Astrocyte (in vitro differentiated cells and primary cell): ENCODE measurements around the gene KY. TPM values are rescaled to one million over a fixed set of nuclear protein-coding genes. Genes with fewer than 3 reads are reported as not detected.

Experiments used
- DNase-seq: peaks from one replicate; pipeline ENCODE4 v3.0.0-alpha.2; 2010; ENCODE audit warnings: low read depth
- FAIRE-seq: peaks from 2 replicates; lab custom pipeline; 2011; peaks lifted over from hg19 to GRCh38; lab: Jason Lieb, UNC
- H2AFZ ChIP-seq: 2 replicates; pipeline ENCODE4 v1.6.0; 2012; ENCODE audit warnings: low read depth, low read length, inconsistent platforms
- H3K27ac ChIP-seq: 2 replicates; pipeline ENCODE4 v1.5.1; 2011; ENCODE audit warnings: low read depth, low read length, inconsistent platforms
- H3K27me3 ChIP-seq: 2 replicates; pipeline ENCODE4 v1.6.0; 2011; ENCODE audit warnings: low read length, inconsistent platforms; ENCODE audit not compliant: insufficient read depth
- H3K36me3 ChIP-seq: 2 replicates; pipeline ENCODE4 v1.5.1; 2011; ENCODE audit warnings: low read length, inconsistent platforms; ENCODE audit not compliant: insufficient read depth
- H3K4me1 ChIP-seq: 2 replicates; pipeline ENCODE4 v1.5.1; 2011; ENCODE audit warnings: low read length, inconsistent platforms; ENCODE audit not compliant: insufficient read depth
- H3K4me2 ChIP-seq: 2 replicates; pipeline ENCODE4 v1.6.0; 2012; ENCODE audit warnings: low read length, inconsistent platforms
- H3K4me3 ChIP-seq: 2 replicates; pipeline ENCODE4 v1.5.1; 2011; ENCODE audit warnings: low read depth, mild to moderate bottlenecking, low read length, inconsistent platforms; ENCODE audit not compliant: insufficient read depth
- H3K79me2 ChIP-seq: 2 replicates; pipeline ENCODE4 v1.6.0; 2012; ENCODE audit warnings: mild to moderate bottlenecking, low read length, inconsistent platforms; ENCODE audit not compliant: insufficient read depth
- H3K9ac ChIP-seq: 2 replicates; pipeline ENCODE4 v1.6.0; 2012; ENCODE audit warnings: mild to moderate bottlenecking, low read length, inconsistent platforms
- H3K9me3 ChIP-seq: 2 replicates; pipeline ENCODE4 v1.5.1; 2012; ENCODE audit warnings: low read depth, mild to moderate bottlenecking, low read length, inconsistent platforms; ENCODE audit not compliant: insufficient read depth
- H4K20me1 ChIP-seq: 2 replicates; pipeline ENCODE4 v1.6.0; 2012; ENCODE audit warnings: low read length, inconsistent platforms; ENCODE audit not compliant: insufficient read depth
- H3K27ac Mint-ChIP-seq: one replicate; pipeline ENCODE4 v1.8.0; 2021; ENCODE audit warnings: mild to moderate bottlenecking, mixed read lengths; ENCODE audit not compliant: unreplicated experiment
- H3K27me3 Mint-ChIP-seq: one replicate; pipeline ENCODE4 v1.8.0; 2021; ENCODE audit warnings: low read depth, mixed read lengths; ENCODE audit not compliant: unreplicated experiment
- H3K36me3 Mint-ChIP-seq: one replicate; pipeline ENCODE4 v1.8.0; 2021; ENCODE audit warnings: low read depth, mixed read lengths; ENCODE audit not compliant: unreplicated experiment
- H3K4me1 Mint-ChIP-seq: one replicate; pipeline ENCODE4 v1.8.0; 2021; ENCODE audit warnings: low read depth, mixed read lengths; ENCODE audit not compliant: unreplicated experiment
- H3K4me3 Mint-ChIP-seq: one replicate; pipeline ENCODE4 v1.8.0; 2021; ENCODE audit warnings: mild to moderate bottlenecking, moderate library complexity, mixed read lengths; ENCODE audit not compliant: unreplicated experiment
- H3K9me3 Mint-ChIP-seq: one replicate; pipeline ENCODE4 v1.8.0; 2021; ENCODE audit warnings: mild to moderate bottlenecking, mixed read lengths; ENCODE audit not compliant: unreplicated experiment
- EZH2 ChIP-seq: IDR thresholded peaks from 2 replicates; pipeline ENCODE4 v1.6.1; 2012; ENCODE audit warnings: mild to moderate bottlenecking, low read length, inconsistent platforms; ENCODE audit not compliant: insufficient read depth
- total RNA-seq: library from RNA; stranded (reverse); gene quantifications from 2 replicates; pipeline ENCODE4 v1.2.1, GENCODE V29; 2021
- TF ChIP-seq, protein P1 (sequence below): IDR thresholded peaks from 2 replicates; pipeline ENCODE4 v1.5.1; 2011; ENCODE audit warnings: low read depth, mild to moderate bottlenecking, inconsistent platforms, low read length, moderate library complexity; ENCODE audit not compliant: insufficient read depth

Gene KY
- total RNA-seq, 1 donor from 2014 or later: 0.11 TPM

DNA sequence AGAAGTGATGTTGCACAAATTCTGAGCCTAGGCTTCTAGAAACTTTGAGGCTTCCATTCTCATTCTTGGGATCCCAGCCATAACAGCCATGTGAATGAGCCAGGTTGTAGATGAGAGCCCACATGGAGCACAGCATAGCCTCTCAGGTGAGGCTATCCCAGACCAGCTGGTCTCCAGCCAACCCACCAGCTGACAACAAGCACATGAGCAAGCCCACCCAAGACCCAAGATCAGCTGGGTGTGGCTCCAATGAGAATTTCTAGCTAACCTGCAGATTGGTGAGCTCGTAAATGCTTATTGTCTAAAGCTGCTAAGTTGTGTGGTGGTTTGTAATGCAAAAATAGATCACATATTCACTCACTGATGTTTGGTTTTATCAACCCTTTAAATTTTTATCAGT lies 14.4 kb downstream of the KY start:
- Mint-ChIP-seq H3K36me3 (no peaks in the 10 kb centered on the region), H3K4me1 (no peaks in the 10 kb centered on the region), H3K4me3 (no peak overlapping the region), H3K27ac (no peak overlapping the region), H3K27me3 (peaks cover 3% of the 10 kb centered on the region), H3K9me3 (no peaks in the 10 kb centered on the region)
- H3K9ac ChIP-seq: no peak overlapping the region
- no peak overlapping the region for H2AFZ ChIP-seq
- no peaks in the 10 kb centered on the region for H3K79me2 ChIP-seq
- no peak for DNase-seq
- H3K36me3 ChIP-seq: no peaks in the 10 kb centered on the region
- H3K4me1 ChIP-seq: no peaks in the 10 kb centered on the region
- H3K27ac ChIP-seq: no peak overlapping the region
- no peak overlapping the region for H3K4me3 ChIP-seq
- H3K27me3 ChIP-seq: no peaks in the 10 kb centered on the region
- no peaks in the 10 kb centered on the region for H3K9me3 ChIP-seq
- H3K4me2 ChIP-seq: no peak overlapping the region
- H4K20me1 ChIP-seq: no peaks in the 10 kb centered on the region
- FAIRE-seq: no peak
- TF ChIP-seq, protein P1, sequence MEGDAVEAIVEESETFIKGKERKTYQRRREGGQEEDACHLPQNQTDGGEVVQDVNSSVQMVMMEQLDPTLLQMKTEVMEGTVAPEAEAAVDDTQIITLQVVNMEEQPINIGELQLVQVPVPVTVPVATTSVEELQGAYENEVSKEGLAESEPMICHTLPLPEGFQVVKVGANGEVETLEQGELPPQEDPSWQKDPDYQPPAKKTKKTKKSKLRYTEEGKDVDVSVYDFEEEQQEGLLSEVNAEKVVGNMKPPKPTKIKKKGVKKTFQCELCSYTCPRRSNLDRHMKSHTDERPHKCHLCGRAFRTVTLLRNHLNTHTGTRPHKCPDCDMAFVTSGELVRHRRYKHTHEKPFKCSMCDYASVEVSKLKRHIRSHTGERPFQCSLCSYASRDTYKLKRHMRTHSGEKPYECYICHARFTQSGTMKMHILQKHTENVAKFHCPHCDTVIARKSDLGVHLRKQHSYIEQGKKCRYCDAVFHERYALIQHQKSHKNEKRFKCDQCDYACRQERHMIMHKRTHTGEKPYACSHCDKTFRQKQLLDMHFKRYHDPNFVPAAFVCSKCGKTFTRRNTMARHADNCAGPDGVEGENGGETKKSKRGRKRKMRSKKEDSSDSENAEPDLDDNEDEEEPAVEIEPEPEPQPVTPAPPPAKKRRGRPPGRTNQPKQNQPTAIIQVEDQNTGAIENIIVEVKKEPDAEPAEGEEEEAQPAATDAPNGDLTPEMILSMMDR: no peak
- TF ChIP-seq EZH2: no peak

DNA sequence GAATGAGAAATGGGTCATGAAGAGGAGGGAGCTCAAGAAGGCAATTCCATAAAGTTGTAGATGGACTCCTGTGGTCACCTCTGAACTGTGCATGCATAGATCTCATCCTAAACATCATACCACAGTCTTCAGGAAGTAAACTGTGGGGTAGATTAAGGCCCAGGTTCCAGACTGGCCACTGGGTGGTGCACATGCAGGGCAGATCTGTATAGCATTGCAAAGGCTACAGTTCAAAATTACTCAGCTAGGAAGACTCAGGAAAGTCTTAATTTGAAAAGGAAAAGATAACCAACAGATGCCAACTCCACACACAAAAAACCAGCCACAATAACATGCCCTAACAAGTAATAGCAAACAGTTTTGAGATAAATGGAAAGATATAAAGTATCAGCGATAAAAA lies 20.3 kb downstream of the KY start:
- TF ChIP-seq, protein P1: peak; percentile 50
- TF ChIP-seq EZH2: no peak
- Mint-ChIP-seq H3K27ac (no peak overlapping the region), H3K4me3 (no peak overlapping the region), H3K4me1 (peaks cover 4% of the 10 kb centered on the region), H3K27me3 (no peaks in the 10 kb centered on the region), H3K9me3 (no peaks in the 10 kb centered on the region), H3K36me3 (no peaks in the 10 kb centered on the region)
- H3K27ac ChIP-seq: no peak overlapping the region
- H3K4me2 ChIP-seq: no peak overlapping the region
- no peak for DNase-seq
- no peaks in the 10 kb centered on the region for H3K36me3 ChIP-seq
- no peak overlapping the region for H3K9ac ChIP-seq
- no peaks in the 10 kb centered on the region for H3K4me1 ChIP-seq
- H3K27me3 ChIP-seq: no peaks in the 10 kb centered on the region
- no peak for FAIRE-seq
- H3K4me3 ChIP-seq: no peak overlapping the region
- H2AFZ ChIP-seq: no peak overlapping the region
- H3K9me3 ChIP-seq: no peaks in the 10 kb centered on the region
- no peaks in the 10 kb centered on the region for H4K20me1 ChIP-seq
- no peaks in the 10 kb centered on the region for H3K79me2 ChIP-seq

DNA sequence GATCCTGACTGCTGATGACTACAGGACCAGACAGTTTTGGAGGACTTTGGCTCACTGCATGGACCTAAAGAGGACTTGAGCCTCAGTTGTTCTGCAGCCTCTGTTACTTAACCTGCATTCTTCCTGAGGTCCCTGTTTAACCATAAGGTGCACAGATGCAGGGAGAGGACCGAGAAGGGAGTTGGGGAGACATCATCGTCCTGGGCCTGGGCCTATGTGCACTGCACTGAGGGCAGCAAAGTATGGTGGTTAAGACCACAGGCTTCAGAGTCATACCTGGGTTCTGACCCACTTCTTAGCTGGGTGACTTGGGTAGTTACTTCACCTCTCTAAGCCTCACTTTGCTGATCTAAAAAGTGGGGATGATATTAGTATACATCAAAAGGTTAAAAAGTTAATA lies 21.9 kb downstream of the KY start:
- H3K4me1 Mint-ChIP-seq: peaks cover 4% of the 10 kb centered on the region
- no peak overlapping the region for H3K4me2 ChIP-seq
- H3K27me3 ChIP-seq: no peaks in the 10 kb centered on the region
- no peak overlapping the region for H3K27ac ChIP-seq
- no peaks in the 10 kb centered on the region for H3K36me3 ChIP-seq
- H3K4me3 Mint-ChIP-seq: no peak overlapping the region
- no peak overlapping the region for H3K9ac ChIP-seq
- H3K79me2 ChIP-seq: no peaks in the 10 kb centered on the region
- no peak overlapping the region for H2AFZ ChIP-seq
- no peaks in the 10 kb centered on the region for H4K20me1 ChIP-seq
- DNase-seq (no peak), FAIRE-seq (no peak)
- no peaks in the 10 kb centered on the region for H3K9me3 Mint-ChIP-seq
- no peaks in the 10 kb centered on the region for H3K36me3 Mint-ChIP-seq
- H3K4me3 ChIP-seq: no peak overlapping the region
- no peak overlapping the region for H3K27ac Mint-ChIP-seq
- H3K27me3 Mint-ChIP-seq: peaks cover 4% of the 10 kb centered on the region
- TF ChIP-seq, protein P1: no peak
- TF ChIP-seq EZH2: no peak
- H3K4me1 ChIP-seq: no peaks in the 10 kb centered on the region
- no peaks in the 10 kb centered on the region for H3K9me3 ChIP-seq
